Right atrium auricular region (tissue), 2 donors: Measurements from ENCODE around the gene UPB1. TPM values are rescaled to one million over a fixed set of nuclear protein-coding genes. Genes with fewer than 3 reads are reported as not detected.
A peak's percentile ranks its signal among the peaks of the same experiment; 100 is the strongest.

Source experiments
- DNase-seq: peaks from one replicate; pipeline ENCODE4 v3.0.0-alpha.2; 2019; ENCODE audit warnings: low spot score
- H3K27ac ChIP-seq, 2 donors: fragments of 200-600 bp; sonication (generic); 1 replicate in 1 of 2; 2 replicates in 1 of 2; pipeline ENCODE4 v1.5.1; 2016 to 2019
- H3K27me3 ChIP-seq, 2 donors: fragments of 200-600 bp; sonication (generic); one replicate each; pipeline versions ENCODE4 v1.5.1 to v1.6.0; 2017 to 2019
- H3K36me3 ChIP-seq: fragments of 200-600 bp; sonication (generic); one replicate; pipeline ENCODE4 v1.5.1; 2016
- H3K4me1 ChIP-seq, 2 donors: fragments of 200-600 bp; sonication (generic); one replicate each; pipeline versions ENCODE4 v1.5.1 to v1.6.0; 2017 to 2019
- H3K4me3 ChIP-seq, 2 donors: fragments of 200-600 bp; sonication (generic); 1 replicate in 1 of 2; 2 replicates in 1 of 2; pipeline ENCODE4 v1.5.1; 2017 to 2019; ENCODE audit warnings: mild to moderate bottlenecking in 1 of 2, moderate library complexity in 1 of 2
- H3K9me3 ChIP-seq, 2 donors: fragments of 200-600 bp; sonication (generic); one replicate each; pipeline ENCODE4 v1.5.1; 2019
- CTCF ChIP-seq, 2 donors: fragments of 200-600 bp; sonication (generic); IDR thresholded peaks; one replicate each; pipeline ENCODE4 v1.5.1; 2019; ENCODE audit warnings: antibody characterized with exemption in 2 of 2
- total RNA-seq, 2 donors: library from RNA; depleted of rRNA; stranded (reverse); fragments of >200 nt; gene quantifications; one replicate each; pipeline ENCODE4 v1.1.0, GENCODE V29; 2016

Gene UPB1
- total RNA-seq, 2 donors from 2014 or later = 1.7 to 2.4 TPM

GRCh38 chr22:24512043-24512442 is 16.9 kb downstream of the UPB1 start:
- TF ChIP-seq CTCF (IDR thresholded peaks at IDR 0.05) = no peak
- Histone ChIP-seq H3K4me3 (no peak overlapping the region), H3K9me3 (no peaks in the 10 kb centered on the region), H3K4me1 (peaks cover 0 to 42% of the 10 kb centered on the region in 2 donors), H3K27ac (peak overlapping the region; percentile 25 to 39), H3K36me3 (no peaks in the 10 kb centered on the region), H3K27me3 (no peaks in the 10 kb centered on the region)
- no peak for DNase-seq

- H3K9me3 ChIP-seq = no peaks in the 10 kb centered on the region
- no peak for DNase-seq
- TF ChIP-seq CTCF (IDR thresholded peaks at IDR 0.05) = no peak
- H3K36me3 ChIP-seq = no peaks in the 10 kb centered on the region
- H3K27me3 ChIP-seq = no peaks in the 10 kb centered on the region
- H3K4me3 ChIP-seq = no peak overlapping the region
- H3K4me1 ChIP-seq = peaks cover 0 to 40% of the 10 kb centered on the region in 2 donors
- H3K27ac ChIP-seq = no peak overlapping the region
Measured at GRCh38 chr22:24513378-24514240, 18.5 kb downstream of the UPB1 start.

- Histone ChIP-seq H3K9me3 (no peaks in the 10 kb centered on the region), H3K27me3 (no peaks in the 10 kb centered on the region), H3K36me3 (no peaks in the 10 kb centered on the region), H3K4me3 (no peak overlapping the region), H3K27ac (no peak overlapping the region), H3K4me1 (peaks cover 0 to 40% of the 10 kb centered on the region in 2 donors)
- TF ChIP-seq CTCF (IDR thresholded peaks at IDR 0.05) = no peak
- DNase-seq = no peak
Measured at GRCh38 chr22:24514241-24515026, 19.3 kb downstream of the UPB1 start.

- Histone ChIP-seq H3K27ac (no peak overlapping the region), H3K9me3 (no peaks in the 10 kb centered on the region), H3K4me3 (no peak overlapping the region), H3K27me3 (no peaks in the 10 kb centered on the region), H3K36me3 (no peaks in the 10 kb centered on the region), H3K4me1 (peaks cover 0 to 39% of the 10 kb centered on the region in 2 donors)
- TF ChIP-seq CTCF (IDR thresholded peaks at IDR 0.05) = no peak
- no peak for DNase-seq
Measured at GRCh38 chr22:24515027-24515338, 19.9 kb downstream of the UPB1 start.

GRCh38 chr22:24516301-24516737 is 21.2 kb downstream of the UPB1 start:
- TF ChIP-seq CTCF (IDR thresholded peaks at IDR 0.05) = no peak
- Histone ChIP-seq H3K4me3 (no peak overlapping the region), H3K27me3 (no peaks in the 10 kb centered on the region), H3K4me1 (peaks cover 0 to 29% of the 10 kb centered on the region in 2 donors), H3K36me3 (no peaks in the 10 kb centered on the region), H3K27ac (no peak overlapping the region), H3K9me3 (no peaks in the 10 kb centered on the region)
- no peak for DNase-seq
